HCT116 (cell line): Measurements from ENCODE around the gene CDX1.

Source experiments
- CTCF ChIP-seq, 3 experiments: fragments of 200-600 bp in 1 of 3; sonication (generic) in 1 of 3; IDR thresholded peaks in 2 of 3; conservative IDR thresholded peaks in 1 of 3; 2 replicates each; pipeline ENCODE4 v1.5.1; 2012 to 2017; ENCODE audit warnings: low read depth in 2 of 3, low read length in 2 of 3, antibody characterized with exemption in 1 of 3, borderline replicate concordance in 1 of 3, control low read depth in 1 of 3, mild to moderate bottlenecking in 1 of 3, mixed read lengths in 1 of 3, mixed run types in 1 of 3, moderate library complexity in 1 of 3; ENCODE audit not compliant: insufficient read depth in 1 of 3
- REST ChIP-seq: IDR thresholded peaks from 2 replicates; pipeline ENCODE4 v1.6.1; 2012; ENCODE audit warnings: low read depth
- ZFX ChIP-seq: fragments of 450-650 bp; IDR thresholded peaks from 2 replicates; pipeline ENCODE4 v1.6.1; 2017

- TF ChIP-seq CTCF (IDR thresholded peaks at IDR 0.05 in 2 of 3, conservative IDR thresholded peaks at IDR 0.05 in 1 of 3; ENCODE audit: borderline replicate concordance in 1 of 3, insufficient read depth in 1 of 3, low read depth in 2 of 3, low read length in 2 of 3) (no peak), ZFX (no peak), REST (no peak)
These were observed 435 bp upstream of the CDX1 start for GRCh38 chr5:150166037-150166649.
